GM12801 (cell line): ENCODE results near the gene PRTG.

Experiments
- TF ChIP-seq, protein P1 (sequence below): IDR thresholded peaks from one replicate; pipeline ENCODE4 v1.5.1; 2011; ENCODE audit warnings: control low read depth; ENCODE audit not compliant: insufficient read length; ENCODE audit errors: extremely low read depth

PRTG gene

DNA sequence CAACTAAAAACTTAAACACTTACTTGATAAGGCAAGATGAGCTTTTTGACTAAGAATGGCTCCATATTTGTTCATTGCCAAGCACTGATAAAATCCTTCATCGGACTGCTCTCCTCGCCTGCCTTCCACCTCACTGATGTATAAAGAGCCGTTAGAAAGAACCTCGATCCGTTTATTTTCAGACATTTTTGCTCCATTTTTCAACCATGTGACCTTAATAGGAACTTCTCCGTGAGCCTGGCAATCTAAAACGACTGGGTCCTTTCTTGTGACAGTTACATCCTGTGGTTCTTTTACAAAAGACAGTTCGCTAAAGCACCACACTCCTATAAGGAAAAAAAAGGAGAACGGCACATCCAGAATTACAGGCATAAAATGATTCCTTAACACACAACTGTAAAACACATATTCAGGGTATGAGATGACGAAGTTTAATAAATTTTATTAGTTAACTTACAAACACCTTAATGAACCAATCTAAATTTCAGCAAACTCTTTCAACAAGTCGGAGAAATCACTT is 2.5 kb downstream of the PRTG start:
- TF ChIP-seq, protein P1, sequence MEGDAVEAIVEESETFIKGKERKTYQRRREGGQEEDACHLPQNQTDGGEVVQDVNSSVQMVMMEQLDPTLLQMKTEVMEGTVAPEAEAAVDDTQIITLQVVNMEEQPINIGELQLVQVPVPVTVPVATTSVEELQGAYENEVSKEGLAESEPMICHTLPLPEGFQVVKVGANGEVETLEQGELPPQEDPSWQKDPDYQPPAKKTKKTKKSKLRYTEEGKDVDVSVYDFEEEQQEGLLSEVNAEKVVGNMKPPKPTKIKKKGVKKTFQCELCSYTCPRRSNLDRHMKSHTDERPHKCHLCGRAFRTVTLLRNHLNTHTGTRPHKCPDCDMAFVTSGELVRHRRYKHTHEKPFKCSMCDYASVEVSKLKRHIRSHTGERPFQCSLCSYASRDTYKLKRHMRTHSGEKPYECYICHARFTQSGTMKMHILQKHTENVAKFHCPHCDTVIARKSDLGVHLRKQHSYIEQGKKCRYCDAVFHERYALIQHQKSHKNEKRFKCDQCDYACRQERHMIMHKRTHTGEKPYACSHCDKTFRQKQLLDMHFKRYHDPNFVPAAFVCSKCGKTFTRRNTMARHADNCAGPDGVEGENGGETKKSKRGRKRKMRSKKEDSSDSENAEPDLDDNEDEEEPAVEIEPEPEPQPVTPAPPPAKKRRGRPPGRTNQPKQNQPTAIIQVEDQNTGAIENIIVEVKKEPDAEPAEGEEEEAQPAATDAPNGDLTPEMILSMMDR, result no peak

DNA sequence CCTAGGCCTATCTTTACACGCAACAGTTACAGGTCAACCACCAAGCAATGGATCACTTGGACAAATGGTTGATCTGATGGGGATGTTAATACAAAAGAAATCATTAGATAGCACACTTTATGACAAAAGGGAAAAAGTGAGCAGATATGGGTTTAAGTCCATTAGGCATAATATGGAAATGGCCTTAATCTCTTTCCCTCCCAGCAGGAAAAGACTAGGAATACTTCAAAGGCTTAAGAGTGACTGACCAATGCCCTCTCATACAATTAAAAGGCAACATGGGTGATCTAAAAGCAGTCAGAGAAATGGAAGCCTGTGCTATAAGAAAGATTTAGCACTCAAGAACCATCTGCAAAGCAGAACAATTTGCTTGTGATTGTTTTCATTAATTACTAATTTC is 3.3 kb downstream of the PRTG start:
- TF ChIP-seq, protein P1, result no peak

DNA sequence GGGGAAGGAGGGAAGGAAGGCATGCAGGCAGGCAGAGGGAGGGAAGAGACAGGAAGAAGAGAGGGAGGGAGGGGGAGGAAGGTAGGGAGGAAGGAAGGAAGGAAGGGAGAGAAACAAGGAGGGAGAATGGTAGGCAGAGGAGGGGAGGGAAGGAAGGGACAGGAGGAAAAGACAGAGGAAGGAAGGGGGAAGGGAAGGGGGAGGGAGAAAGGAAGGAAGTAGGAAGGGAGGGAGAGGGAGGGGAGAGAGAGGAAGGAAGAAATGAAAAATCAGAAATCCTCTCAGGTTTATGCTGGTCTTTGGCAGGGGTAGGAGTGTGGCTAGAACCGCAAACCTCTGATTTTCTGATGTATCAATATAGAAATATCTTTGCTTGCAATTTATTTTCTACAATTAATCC is 4.2 kb downstream of the PRTG start:
- TF ChIP-seq, protein P1, result no peak

DNA sequence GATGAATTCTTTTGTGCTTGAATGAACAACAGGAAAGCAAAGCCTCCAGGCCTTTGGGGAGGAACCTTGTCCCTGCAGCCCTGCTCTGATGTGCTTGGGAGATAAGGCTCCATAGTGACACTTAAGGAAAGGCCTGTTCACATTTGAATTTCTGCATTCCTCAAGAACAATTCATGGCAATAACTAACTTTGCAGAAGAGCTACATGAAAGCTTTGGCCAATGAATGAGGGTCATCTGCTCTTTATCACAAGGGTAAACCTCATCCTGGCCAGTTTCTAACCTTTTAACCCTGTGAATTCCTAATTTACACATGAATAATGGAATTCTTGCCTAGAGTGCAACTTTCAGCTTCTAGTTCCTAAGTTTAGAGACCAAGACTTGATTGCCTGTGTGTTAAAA is 5.6 kb downstream of the PRTG start:
- TF ChIP-seq, protein P1, result no peak

DNA sequence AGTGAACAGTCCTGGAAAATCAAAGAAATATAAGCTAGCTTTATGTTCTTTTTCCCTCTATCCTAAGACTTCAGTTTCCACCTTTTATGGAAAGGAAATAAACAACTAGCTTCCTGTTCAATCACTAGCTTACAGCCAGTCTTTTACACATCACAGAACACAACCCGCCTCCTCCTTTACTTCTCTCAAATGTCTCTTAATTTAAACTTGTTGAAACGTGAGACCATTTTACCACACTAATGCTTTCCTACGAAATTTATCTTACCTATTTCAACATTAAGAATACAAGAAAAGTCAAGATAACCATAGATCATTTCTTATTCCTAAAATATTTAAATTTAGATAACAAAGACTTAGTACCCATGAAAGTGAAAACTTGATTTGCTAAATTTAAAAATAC is 6.2 kb downstream of the PRTG start:
- TF ChIP-seq, protein P1, result no peak

DNA sequence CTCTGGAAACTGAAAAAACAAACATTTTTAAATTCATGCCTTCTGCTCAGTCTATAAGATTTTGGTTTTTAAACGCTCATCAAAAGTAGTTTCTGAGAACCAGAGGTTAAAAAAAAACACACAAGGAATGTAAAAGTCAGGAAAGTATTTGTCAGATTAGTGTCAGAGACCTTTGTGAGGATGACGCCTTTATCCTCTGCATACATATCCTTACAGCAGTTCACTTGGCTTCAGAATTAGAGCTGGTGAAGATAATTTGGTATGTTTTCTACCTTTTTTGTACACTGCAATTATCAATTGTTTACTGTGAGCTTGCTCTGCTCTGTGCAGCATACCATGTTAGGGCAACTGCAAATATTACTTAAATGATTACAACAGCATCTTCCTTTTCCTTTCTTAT is 8.3 kb downstream of the PRTG start:
- TF ChIP-seq, protein P1, result no peak

DNA sequence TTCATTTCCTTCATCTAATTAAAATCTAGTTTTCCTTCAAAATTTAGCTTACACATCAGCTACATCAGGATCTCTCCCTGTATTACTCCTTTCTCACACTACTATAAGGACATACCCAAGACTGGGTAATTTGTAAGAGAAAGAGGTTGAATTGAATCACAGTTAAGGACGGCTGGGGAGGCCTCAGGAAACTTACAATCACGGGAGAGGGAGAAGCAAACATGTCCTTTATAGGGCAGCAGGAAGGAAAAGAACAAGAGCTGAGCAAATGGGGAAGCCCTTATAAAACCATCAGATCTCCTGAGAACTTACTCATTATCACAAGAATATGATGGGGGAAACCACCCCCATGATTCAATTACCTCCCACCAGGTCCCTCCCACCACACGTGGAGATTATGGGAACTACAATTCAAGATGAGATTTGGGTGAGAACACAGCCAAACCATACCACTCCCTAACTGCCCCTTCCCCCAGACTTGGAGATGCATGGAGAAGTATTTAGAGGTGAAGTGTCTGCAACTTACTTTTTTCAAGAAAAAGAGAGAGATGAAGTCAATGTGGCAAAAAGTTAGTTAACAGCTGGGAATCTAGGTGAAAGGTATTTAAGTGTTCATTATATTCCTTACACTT is 21.3 kb downstream of the PRTG start:
- TF ChIP-seq, protein P1, result no peak
